ENCODE data around the gene STIMATE.
A peak's percentile ranks its signal among the peaks of the same experiment; 100 is the strongest.

STIMATE gene

GRCh38 chr3:52839268-52839575, 58.1 kb downstream of the STIMATE start:
- no peak for DNase-seq

GRCh38 chr3:52838561-52839267, 58.6 kb downstream of the STIMATE start:
- no peak for DNase-seq

- DNase-seq: no peak
These were observed 60.4 kb downstream of the STIMATE start for GRCh38 chr3:52836986-52837385.

- DNase-seq: no peak
These were observed 60.9 kb downstream of the STIMATE start for GRCh38 chr3:52836471-52836845.

- DNase-seq: no peak
These were observed 61.4 kb downstream of the STIMATE start for GRCh38 chr3:52835766-52836470.

- DNase-seq: no peak
These were observed 62.4 kb downstream of the STIMATE start, which contains the start of gene MUSTN1 for GRCh38 chr3:52834871-52835501. Gene MUSTN1 (minus strand): TSS chr3:52835019. CDS start chr3:52834948, 71 bp downstream.

- DNase-seq: no peak
These were observed 64.1 kb downstream of the STIMATE start for GRCh38 chr3:52833202-52833601.

GRCh38 chr3:52831500-52832301, 65.6 kb downstream of the STIMATE start:
- DNase-seq: peak; percentile 40

- DNase-seq: no peak
These were observed 66.7 kb downstream of the STIMATE start, which contains the start of gene ITIH4 for GRCh38 chr3:52830535-52831258. Gene ITIH4 (minus strand): TSS chr3:52830672. CDS start chr3:52830642, 30 bp downstream.

GRCh38 chr3:52829906-52830463, 67.4 kb downstream of the STIMATE start:
- no peak for DNase-seq

- DNase-seq: no peak
These were observed 67.9 kb downstream of the STIMATE start for GRCh38 chr3:52829482-52829881.

GRCh38 chr3:52827866-52828376, 69.4 kb downstream of the STIMATE start:
- DNase-seq: no peak

GRCh38 chr3:52827441-52827840, 69.9 kb downstream of the STIMATE start:
- no peak for DNase-seq

GRCh38 chr3:52824037-52824436, 73.3 kb downstream of the STIMATE start:
- DNase-seq: no peak

GRCh38 chr3:52822363-52822762, 75.0 kb downstream of the STIMATE start:
- DNase-seq: no peak

- no peak for DNase-seq
These were observed 76.6 kb downstream of the STIMATE start for GRCh38 chr3:52820736-52821135.

GRCh38 chr3:52819936-52820335, 77.4 kb downstream of the STIMATE start:
- DNase-seq: no peak

GRCh38 chr3:52817860-52818259, 79.5 kb downstream of the STIMATE start:
- no peak for DNase-seq

GRCh38 chr3:52817221-52817620, 80.1 kb downstream of the STIMATE start:
- DNase-seq: no peak

GRCh38 chr3:52816654-52817053, 80.7 kb downstream of the STIMATE start:
- no peak for DNase-seq

GRCh38 chr3:52816199-52816598, 81.1 kb downstream of the STIMATE start:
- no peak for DNase-seq

GRCh38 chr3:52813810-52814209, 83.5 kb downstream of the STIMATE start:
- no peak for DNase-seq
